ENCODE measurements around the gene TLR7. TPM values are rescaled to one million over a fixed set of nuclear protein-coding genes. Genes with fewer than 3 reads are reported as not detected.
A peak's percentile ranks its signal among the peaks of the same experiment; 100 is the strongest.

TLR7 gene
- total RNA-seq, 1 donor from 2014 or later: 7.8 TPM

DNA sequence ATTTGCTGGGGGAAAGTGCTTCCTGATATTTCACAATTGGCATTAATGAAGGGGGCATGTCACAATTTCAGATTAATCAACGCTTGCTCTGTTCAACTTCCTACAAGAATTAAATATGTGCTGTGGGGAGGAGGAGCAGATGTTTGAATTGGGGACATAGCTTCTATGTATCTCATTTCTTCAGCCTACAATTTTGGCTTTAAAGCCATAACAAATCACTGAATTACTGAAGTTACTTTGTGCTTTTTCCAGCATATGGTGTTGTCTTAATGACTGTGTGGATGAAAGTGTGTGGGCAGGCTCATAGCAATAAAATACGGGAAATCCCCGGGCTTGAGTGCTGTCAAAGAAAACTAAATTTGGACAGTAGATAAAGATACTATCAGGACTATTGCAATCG lies 813 bp downstream of the TLR7 start:
- peak in 1 of 2 donors; percentile 47 for ATAC-seq
- intact Hi-C loops (cut with DNase I): no loop called here
- Histone ChIP-seq H3K9me3 (no peaks in the 10 kb centered on the region), H3K4me1 (no peaks in the 10 kb centered on the region), H3K27me3 (ENCODE audit: low read depth) (no peaks in the 10 kb centered on the region), H3K27ac (no peak overlapping the region), H3K4me3 (no peak overlapping the region), H3K36me3 (no peaks in the 10 kb centered on the region)
- TF ChIP-seq, protein P1, sequence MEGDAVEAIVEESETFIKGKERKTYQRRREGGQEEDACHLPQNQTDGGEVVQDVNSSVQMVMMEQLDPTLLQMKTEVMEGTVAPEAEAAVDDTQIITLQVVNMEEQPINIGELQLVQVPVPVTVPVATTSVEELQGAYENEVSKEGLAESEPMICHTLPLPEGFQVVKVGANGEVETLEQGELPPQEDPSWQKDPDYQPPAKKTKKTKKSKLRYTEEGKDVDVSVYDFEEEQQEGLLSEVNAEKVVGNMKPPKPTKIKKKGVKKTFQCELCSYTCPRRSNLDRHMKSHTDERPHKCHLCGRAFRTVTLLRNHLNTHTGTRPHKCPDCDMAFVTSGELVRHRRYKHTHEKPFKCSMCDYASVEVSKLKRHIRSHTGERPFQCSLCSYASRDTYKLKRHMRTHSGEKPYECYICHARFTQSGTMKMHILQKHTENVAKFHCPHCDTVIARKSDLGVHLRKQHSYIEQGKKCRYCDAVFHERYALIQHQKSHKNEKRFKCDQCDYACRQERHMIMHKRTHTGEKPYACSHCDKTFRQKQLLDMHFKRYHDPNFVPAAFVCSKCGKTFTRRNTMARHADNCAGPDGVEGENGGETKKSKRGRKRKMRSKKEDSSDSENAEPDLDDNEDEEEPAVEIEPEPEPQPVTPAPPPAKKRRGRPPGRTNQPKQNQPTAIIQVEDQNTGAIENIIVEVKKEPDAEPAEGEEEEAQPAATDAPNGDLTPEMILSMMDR (IDR thresholded peaks at IDR 0.05): no peak
- DNase-seq: no peak

DNA sequence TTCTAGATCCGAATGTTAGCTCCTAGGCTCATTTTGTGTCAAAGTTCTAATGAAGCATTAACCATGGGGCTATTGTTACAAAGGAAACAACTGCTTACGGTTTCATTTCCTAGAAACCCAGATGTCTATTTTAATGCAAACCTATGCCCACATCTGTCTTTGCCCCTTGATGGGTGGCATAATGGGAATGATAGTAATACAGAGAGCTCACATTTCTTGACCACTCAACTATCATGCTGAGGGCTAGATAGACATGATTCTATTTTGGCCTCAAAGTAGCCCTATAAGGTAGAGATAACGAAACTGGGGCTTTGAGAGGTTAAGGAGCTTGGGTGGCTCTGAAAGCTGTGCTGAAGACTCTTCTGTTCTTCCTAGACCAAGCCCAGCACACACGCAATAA lies 1.9 kb downstream of the TLR7 start:
- no peaks in the 10 kb centered on the region for H3K9me3 ChIP-seq
- TF ChIP-seq, protein P1 (IDR thresholded peaks at IDR 0.05): no peak
- H3K36me3 ChIP-seq: no peaks in the 10 kb centered on the region
- DNase-seq (no peak), ATAC-seq (no peak)
- peak overlapping the region; percentile 24 for H3K27ac ChIP-seq
- no peak overlapping the region for H3K4me3 ChIP-seq
- intact Hi-C loops (cut with DNase I): no loop called here
- H3K27me3 ChIP-seq (ENCODE audit: low read depth): no peaks in the 10 kb centered on the region
- H3K4me1 ChIP-seq: no peaks in the 10 kb centered on the region

DNA sequence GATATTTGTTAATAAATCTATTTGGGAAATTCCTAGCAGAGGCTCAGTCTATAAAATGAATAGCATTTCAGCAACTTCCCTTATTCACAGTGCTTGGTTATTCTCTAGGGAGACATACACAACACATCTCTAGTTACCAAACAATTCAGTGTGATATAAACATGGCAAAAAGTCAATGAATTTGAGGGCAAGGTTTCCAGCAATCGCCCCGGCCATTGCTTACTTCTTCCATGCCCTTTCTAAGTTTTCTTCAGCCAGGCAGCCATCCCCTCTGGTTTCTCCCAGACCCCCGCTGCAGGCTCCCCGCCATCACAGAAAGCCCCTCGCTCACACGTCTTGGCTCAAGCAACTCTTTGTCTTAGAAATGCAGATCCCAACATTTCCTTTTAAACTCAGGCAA lies 4.4 kb downstream of the TLR7 start:
- Histone ChIP-seq H3K27me3 (ENCODE audit: low read depth) (no peaks in the 10 kb centered on the region), H3K36me3 (no peaks in the 10 kb centered on the region), H3K4me3 (no peak overlapping the region), H3K27ac (no peak overlapping the region), H3K4me1 (no peaks in the 10 kb centered on the region), H3K9me3 (no peaks in the 10 kb centered on the region)
- no peak for ATAC-seq
- TF ChIP-seq, protein P1 (IDR thresholded peaks at IDR 0.05): no peak
- no peak for DNase-seq
- intact Hi-C loops (cut with DNase I): no loop called here

DNA sequence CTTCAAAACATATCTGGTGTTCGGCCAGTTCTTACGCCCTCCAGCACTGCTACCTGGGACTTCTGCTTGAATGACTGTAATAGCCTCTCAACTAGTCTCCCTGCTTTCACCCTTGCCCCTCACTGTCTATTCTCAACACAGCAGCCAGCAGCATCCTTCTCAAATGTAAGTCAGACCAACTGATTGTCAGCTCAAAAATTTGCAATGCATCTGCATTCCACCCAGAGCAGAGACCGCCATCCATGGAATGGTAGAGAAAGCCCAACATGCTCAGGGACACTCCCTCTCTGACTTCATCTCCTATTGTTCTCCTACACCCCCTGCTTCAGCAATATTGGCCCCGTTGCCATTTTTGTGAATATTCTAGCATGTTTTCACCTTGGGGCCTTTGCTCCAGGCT lies 5.9 kb downstream of the TLR7 start:
- Histone ChIP-seq H3K36me3 (no peaks in the 10 kb centered on the region), H3K27ac (no peak overlapping the region), H3K4me1 (no peaks in the 10 kb centered on the region), H3K27me3 (ENCODE audit: low read depth) (no peaks in the 10 kb centered on the region), H3K4me3 (no peak overlapping the region), H3K9me3 (no peaks in the 10 kb centered on the region)
- no peak for ATAC-seq
- intact Hi-C loops (cut with DNase I): no loop called here
- DNase-seq: no peak
- TF ChIP-seq, protein P1 (IDR thresholded peaks at IDR 0.05): no peak

DNA sequence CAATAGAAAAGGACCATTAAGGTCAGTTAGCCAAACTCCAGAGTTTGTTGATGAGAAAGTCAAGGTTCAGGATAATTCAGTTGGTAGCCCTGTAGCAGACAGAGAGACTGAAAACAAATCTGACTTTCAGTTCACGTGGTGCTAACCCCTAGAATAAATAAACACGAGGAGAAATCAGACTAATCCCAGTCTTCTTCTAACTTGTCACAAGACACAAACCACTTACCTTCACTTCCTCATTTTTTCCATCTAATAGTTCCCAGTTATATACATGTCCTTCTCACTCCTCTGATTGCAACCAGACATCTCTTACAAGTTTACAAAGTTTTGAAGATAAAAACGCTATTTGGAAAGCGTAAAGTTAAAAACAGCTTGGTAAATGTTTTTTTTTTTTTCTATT lies 7.7 kb downstream of the TLR7 start:
- Histone ChIP-seq H3K27ac (no peak overlapping the region), H3K36me3 (no peaks in the 10 kb centered on the region), H3K9me3 (no peaks in the 10 kb centered on the region), H3K27me3 (ENCODE audit: low read depth) (no peaks in the 10 kb centered on the region), H3K4me3 (no peak overlapping the region), H3K4me1 (no peaks in the 10 kb centered on the region)
- intact Hi-C loops (cut with DNase I): no loop called here
- no peak for DNase-seq
- no peak for ATAC-seq
- TF ChIP-seq, protein P1 (IDR thresholded peaks at IDR 0.05): no peak

DNA sequence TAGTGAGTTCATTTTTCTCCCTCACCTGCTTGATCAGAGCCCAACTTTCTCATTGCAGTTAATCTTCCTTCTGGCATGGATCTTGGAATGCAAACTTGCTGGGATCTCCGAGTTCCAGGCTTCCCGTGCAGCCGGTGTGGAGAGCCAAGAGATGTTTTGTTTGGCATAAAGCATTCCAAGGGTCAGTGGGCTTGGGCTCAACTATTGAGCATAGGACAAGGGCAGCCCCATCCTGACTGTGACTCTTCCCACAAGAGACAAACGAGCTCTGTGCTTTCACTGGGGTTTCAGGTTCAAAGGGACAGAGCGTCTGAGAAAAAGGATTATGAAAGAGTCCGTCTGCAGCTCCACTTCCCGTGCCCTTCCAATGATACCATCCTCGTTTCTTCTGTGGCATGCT lies 10.5 kb downstream of the TLR7 start:
- Histone ChIP-seq H3K27ac (no peak overlapping the region), H3K4me3 (no peak overlapping the region), H3K9me3 (no peaks in the 10 kb centered on the region), H3K4me1 (no peaks in the 10 kb centered on the region), H3K27me3 (ENCODE audit: low read depth) (no peaks in the 10 kb centered on the region), H3K36me3 (no peaks in the 10 kb centered on the region)
- intact Hi-C loops (cut with DNase I): no loop called here
- TF ChIP-seq, protein P1 (IDR thresholded peaks at IDR 0.05): no peak
- no peak for ATAC-seq
- DNase-seq: no peak
